Measurements from ENCODE around the gene BRK1. TPM values are rescaled to one million over a fixed set of nuclear protein-coding genes. Genes with fewer than 3 reads are reported as not detected.

BRK1 gene
- total RNA-seq, 1 experiment from 2014 or later = 126 TPM

Other genes starting within 250 kb of the BRK1 start
- gene CIDEC, start 235.4 kb upstream of the BRK1 start, total RNA-seq (2022) = 0.71 and 1.3 TPM in 2 replicates
- 32.4 and 34.2 TPM in 2 replicates for gene JAGN1, start 225.1 kb upstream of the BRK1 start, total RNA-seq (2022)
- 25.5 and 30.6 TPM in 2 replicates for gene IL17RE, start 212.8 kb upstream of the BRK1 start, total RNA-seq (2022)
- 19.1 and 24.7 TPM in 2 replicates for gene IL17RC, start 198.6 kb upstream of the BRK1 start, total RNA-seq (2022)
- gene CRELD1, start 181.8 kb upstream of the BRK1 start, total RNA-seq (2022) = 23.2 and 25.4 TPM in 2 replicates
- gene PRRT3, start 163.3 kb upstream of the BRK1 start, total RNA-seq (2022) = 1.2 and 1.6 TPM in 2 replicates
- 59.2 and 64.2 TPM in 2 replicates for gene EMC3, start 128.8 kb upstream of the BRK1 start, total RNA-seq (2022)
- gene FANCD2, start 89.2 kb upstream of the BRK1 start, total RNA-seq (2022) = 34.2 and 40.3 TPM in 2 replicates
- not detected in 2 replicates for gene FANCD2OS, start 7.4 kb upstream of the BRK1 start, total RNA-seq (2022)
- 49.0 and 50.4 TPM in 2 replicates for gene VHL, start 26.1 kb downstream of the BRK1 start, total RNA-seq (2022)
- 25.5 and 31.6 TPM in 2 replicates for gene IRAK2, start 49.2 kb downstream of the BRK1 start, total RNA-seq (2022)
- gene TATDN2, start 132.8 kb downstream of the BRK1 start, total RNA-seq (2022) = 34.2 and 34.3 TPM in 2 replicates
- 0.85 and 2.1 TPM in 2 replicates for gene GHRL, start 177.3 kb downstream of the BRK1 start, total RNA-seq (2022)
- gene SEC13, start 205.4 kb downstream of the BRK1 start, total RNA-seq (2022) = 94.8 and 96.8 TPM in 2 replicates

Measured in Calu3 (cell line).